GM12873 (cell line): ENCODE data around the gene RPL38.

ENCODE experiments used
- TF ChIP-seq, protein P1 (sequence below): IDR thresholded peaks from 2 replicates; pipeline ENCODE4 v1.5.1; 2012; ENCODE audit warnings: low read depth, mild to moderate bottlenecking, moderate library complexity, low read length, control low read depth; ENCODE audit not compliant: insufficient read depth; ENCODE audit errors: missing control alignments

The RPL38 gene

DNA sequence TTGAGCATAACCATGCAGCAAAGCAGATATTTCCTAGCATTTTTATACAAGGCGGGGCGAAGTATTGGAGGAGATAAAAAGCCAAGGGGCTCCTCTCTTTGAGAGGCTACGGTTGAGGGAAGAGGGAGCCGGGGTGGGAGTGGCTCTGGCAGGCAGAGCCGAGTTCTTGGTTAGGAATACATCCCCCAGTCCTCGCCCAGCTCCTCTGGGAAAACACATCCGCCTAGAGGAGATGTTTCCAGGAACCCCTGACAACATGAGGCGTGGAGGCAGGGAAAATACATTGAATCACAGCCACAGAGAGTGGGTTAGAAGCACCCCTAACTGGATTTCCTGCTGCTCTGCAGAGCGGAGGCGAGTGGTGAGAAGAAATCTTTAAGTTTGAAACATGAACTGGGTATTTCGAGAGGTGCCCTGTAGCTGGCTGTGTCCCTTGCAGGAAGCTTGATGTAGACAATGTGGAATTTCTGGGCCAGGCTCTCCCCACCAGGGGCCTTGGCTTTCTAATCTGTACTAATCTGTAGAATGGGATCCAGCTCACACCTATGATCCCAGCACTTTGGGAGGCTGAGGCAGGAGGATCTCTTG, 37.2 kb downstream of the RPL38 start:
- TF ChIP-seq, protein P1, sequence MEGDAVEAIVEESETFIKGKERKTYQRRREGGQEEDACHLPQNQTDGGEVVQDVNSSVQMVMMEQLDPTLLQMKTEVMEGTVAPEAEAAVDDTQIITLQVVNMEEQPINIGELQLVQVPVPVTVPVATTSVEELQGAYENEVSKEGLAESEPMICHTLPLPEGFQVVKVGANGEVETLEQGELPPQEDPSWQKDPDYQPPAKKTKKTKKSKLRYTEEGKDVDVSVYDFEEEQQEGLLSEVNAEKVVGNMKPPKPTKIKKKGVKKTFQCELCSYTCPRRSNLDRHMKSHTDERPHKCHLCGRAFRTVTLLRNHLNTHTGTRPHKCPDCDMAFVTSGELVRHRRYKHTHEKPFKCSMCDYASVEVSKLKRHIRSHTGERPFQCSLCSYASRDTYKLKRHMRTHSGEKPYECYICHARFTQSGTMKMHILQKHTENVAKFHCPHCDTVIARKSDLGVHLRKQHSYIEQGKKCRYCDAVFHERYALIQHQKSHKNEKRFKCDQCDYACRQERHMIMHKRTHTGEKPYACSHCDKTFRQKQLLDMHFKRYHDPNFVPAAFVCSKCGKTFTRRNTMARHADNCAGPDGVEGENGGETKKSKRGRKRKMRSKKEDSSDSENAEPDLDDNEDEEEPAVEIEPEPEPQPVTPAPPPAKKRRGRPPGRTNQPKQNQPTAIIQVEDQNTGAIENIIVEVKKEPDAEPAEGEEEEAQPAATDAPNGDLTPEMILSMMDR = no peak

DNA sequence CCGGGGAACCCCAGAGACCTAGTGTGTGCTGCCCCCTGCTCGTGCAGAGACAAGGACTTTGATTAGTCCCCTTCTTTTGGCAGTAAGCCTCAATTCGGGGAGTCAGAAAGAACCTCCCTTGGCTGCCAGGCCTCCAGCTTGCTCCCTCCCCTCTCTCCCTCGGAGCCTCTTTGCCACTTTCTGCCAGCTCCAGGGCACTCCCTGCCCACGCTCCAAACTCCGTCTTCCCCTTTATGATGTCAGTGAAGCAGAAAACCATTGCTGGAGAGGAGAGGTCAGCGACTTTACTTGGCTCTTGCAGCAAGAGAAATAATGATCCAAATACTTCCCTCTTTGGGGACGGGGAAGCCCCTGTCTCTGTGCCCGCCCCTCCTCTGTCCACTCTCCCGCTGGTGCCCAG, 38.0 kb downstream of the RPL38 start:
- TF ChIP-seq, protein P1 = no peak

DNA sequence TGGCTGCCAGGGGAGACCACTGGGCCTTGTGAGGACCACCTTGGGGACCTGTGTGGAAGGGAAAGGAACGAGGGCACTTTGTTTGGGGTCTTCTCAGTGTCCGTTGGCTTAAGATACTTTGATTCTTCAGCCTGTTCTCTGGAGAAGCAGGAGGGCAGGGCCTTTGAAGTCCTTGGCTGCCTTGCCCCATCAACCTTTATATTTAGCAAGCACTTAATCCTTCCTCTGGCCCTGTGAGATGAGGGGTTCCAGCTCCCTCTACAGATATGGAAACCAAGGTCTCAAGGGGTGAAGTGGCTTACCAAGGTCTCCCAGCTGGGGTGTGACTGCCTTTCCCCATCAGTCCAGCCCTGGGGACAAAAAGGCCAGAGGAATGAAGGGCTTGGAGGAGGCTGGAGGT, 38.4 kb downstream of the RPL38 start:
- TF ChIP-seq, protein P1 = no peak

DNA sequence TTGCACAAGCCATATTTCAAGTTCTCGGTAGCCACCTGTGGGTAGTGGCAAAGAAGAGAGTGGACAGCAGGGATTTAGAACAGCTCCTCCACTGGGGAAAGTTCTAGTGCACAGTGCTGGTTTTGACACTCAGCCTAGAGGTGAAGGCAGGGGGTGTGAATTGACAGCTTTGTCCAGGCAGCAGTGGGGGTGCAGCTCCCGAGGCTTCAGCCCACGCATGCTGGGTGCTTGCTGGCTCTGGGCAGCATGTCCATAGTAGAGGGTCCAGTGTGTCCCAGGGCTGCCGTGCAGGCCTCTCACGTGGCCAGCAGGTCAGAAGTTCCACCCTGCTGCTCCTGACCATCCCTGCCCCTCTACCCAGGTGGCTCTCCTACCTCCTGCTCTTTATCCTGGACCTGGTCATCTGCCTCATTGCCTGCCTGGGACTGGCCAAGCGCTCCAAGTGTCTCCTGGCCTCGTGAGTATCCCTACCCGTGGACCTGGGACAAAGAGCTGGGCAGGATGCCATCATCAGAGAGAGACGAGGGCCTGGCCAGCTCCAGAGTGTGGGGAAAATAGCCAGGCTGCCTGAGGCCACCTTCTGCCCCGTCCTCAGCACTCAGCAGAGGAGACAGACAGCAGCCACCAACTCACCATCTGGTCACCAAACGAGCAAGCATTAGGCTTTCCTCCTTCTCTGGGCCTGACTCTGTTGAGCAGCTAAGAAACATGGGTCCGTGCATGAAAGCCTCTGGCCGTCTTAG, 39.7 kb downstream of the RPL38 start:
- TF ChIP-seq, protein P1 = no peak

DNA sequence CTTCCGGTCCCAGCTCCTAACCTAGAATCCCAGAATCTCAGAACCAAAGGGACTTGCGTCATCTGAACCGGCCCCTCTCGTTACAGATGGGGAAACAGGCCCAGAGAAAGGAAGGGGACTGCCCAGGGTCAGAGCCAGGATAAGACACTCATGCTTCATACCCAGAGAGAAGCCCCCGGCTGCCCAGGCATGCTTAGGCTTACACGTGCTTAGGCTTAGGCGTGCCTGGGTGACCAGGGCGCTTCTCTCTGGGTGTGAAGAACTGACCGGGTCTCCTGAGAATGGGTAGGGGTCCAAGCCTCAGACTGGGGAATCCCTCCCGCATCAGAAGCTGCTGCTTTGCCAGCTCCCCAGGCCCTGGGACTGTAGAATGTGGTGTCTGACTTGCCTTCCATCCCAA, 40.6 kb downstream of the RPL38 start:
- TF ChIP-seq, protein P1 = no peak

DNA sequence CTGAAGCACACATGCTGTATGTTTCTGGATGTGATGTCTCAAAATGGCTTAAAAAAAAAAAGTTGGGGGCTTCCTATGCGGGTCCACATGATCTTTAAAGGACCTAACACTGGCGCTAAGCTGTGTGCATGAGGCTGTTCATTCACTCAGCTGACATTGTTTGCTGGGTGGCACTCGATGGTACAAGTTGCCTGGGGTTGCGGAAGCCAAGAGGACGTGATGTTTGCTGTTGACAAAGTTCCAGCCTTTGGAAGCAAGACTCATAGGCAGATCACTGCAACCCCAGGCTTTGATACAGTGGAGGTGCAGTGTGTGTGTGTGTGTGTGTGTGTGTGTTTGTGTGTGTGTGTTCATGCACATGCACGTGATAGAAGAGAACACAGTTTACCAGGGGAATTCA, 41.1 kb downstream of the RPL38 start:
- TF ChIP-seq, protein P1 = no peak

DNA sequence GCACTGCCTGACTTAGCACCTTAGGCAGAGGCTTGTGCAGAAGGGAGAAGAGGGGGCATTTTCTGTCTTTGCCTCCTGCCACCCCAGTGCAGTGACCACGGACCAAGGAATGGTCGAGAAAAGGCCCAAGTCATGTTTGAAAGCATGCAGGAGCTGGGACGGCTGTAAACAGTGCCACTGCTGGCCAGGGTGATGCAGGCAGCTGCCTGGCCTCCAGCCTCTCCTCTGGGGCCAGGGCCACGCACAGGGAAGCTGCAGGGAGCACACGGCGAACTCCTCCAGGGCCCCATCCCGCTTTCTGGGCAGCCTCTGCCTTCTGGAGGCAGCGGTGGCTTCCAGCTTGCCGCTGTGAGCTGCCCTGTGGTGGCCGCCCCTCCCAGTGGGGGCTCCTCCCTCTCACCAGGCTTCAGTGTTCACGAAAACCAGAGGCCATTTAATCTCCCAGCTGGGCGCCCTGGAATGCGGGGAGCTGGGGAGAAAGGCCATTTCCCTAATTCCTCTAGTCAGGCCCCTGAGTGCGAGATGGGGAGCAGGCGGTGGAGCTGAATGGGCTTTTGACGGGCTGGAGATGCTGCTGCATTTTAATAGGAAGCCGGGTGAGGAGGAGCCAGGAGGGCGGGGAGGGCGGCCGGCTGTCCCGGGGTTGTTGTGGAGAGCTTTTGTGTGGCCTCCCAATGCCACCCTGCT, 41.8 kb downstream of the RPL38 start:
- TF ChIP-seq, protein P1 = no peak
